GM13977 (cell line): ENCODE results near the gene TBCC.

Experiments
- DNase-seq: peaks from one replicate; pipeline ENCODE4 v3.0.0; 2012; ENCODE audit warnings: low spot score
- CTCF ChIP-seq: IDR thresholded peaks from 2 replicates; pipeline ENCODE4 v1.5.1; 2012; ENCODE audit warnings: mild to moderate bottlenecking, control low read depth; ENCODE audit not compliant: insufficient read depth; ENCODE audit errors: extremely low read depth, missing control alignments
- in situ Hi-C: fragments of 300-500 bp; cut with MboI; formaldehyde crosslinking; loops from one replicate; pipeline ENCODE4 v1.12.0; 2022; ENCODE audit warnings: low sequenced_read_pairs, low pct_unique_long_range_greater_than_20kb, mixed read lengths, inconsistent platforms; ENCODE audit not compliant: unreplicated experiment

Gene TBCC

GRCh38 chr6:42751055-42751454 is 5.2 kb upstream of the TBCC start:
- TF ChIP-seq CTCF, result no peak
- DNase-seq, result no peak
- in situ Hi-C loops, result no loop called here

- no peak for TF ChIP-seq CTCF
- no peak for DNase-seq
- in situ Hi-C loops, result no loop called here
Observed at GRCh38 chr6:42748203-42748898, 2.4 kb upstream of the TBCC start.

- in situ Hi-C loops, result no loop called here
- DNase-seq, result peak; percentile 92
- no peak for TF ChIP-seq CTCF
Observed at GRCh38 chr6:42746463-42747391, 824 bp upstream of the TBCC start.

- DNase-seq, result peak; percentile 38
- TF ChIP-seq CTCF, result no peak
- in situ Hi-C loops, result no loop called here
Observed at GRCh38 chr6:42745083-42745639, 742 bp downstream of the TBCC start.

GRCh38 chr6:42744351-42744893 is 1.5 kb downstream of the TBCC start:
- TF ChIP-seq CTCF, result no peak
- in situ Hi-C loops, result no loop called here
- DNase-seq, result no peak

GRCh38 chr6:42742116-42742894 is 3.6 kb downstream of the TBCC start:
- in situ Hi-C loops, result no loop called here
- DNase-seq, result no peak
- TF ChIP-seq CTCF, result no peak
